ENCODE measurements around the gene NAV3.

Gene NAV3

GRCh38 chr12:77932216-77932615, 101.5 kb downstream of the NAV3 start:
- DNase-seq = no peak

- DNase-seq = no peak
Observed at GRCh38 chr12:77938301-77938700, 107.6 kb downstream of the NAV3 start.

DNA sequence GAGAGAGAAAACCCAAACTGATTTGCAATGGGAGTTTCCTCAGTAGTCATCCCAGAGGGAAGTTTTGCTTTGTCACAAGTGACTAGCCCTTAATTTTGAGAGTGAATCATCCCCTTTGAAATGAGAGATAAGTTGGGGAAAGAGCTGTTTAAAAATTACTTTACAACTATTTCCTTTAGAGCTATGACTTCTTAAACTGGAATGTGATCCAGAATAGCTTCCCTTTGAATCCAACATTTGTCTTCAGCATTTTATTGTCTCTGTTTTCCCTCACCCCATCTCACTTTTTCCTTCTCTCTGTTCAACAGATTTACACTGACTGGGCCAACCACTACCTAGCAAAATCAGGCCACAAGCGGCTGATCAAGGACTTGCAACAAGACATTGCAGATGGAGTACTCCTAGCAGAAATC, 109.3 kb downstream of the NAV3 start:
- no peak for DNase-seq

DNA sequence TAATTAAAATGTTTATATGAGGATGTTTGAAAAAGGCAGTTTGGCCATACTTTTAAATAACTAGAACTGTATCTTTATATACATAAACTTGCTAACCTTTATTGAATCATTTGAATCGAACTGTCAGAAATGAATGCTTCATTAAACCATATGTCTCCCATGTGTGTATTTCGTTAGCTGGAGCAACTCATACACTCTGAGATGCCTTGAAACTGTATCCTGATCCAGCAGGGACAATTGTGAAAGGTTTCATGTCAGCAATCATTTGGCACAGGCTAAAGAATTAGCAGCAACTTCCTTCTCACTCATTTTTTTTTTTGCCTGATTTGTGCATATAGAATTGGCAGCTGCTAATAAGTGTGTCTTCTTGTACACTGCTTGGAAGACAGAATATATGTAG, 109.9 kb downstream of the NAV3 start:
- DNase-seq = peak; percentile 4

GRCh38 chr12:77941401-77941800, 110.7 kb downstream of the NAV3 start:
- no peak for DNase-seq

- no peak for DNase-seq
Observed at GRCh38 chr12:77943466-77943865, 112.8 kb downstream of the NAV3 start.

- no peak for DNase-seq
Observed at GRCh38 chr12:77946541-77947061, 115.9 kb downstream of the NAV3 start.

DNA sequence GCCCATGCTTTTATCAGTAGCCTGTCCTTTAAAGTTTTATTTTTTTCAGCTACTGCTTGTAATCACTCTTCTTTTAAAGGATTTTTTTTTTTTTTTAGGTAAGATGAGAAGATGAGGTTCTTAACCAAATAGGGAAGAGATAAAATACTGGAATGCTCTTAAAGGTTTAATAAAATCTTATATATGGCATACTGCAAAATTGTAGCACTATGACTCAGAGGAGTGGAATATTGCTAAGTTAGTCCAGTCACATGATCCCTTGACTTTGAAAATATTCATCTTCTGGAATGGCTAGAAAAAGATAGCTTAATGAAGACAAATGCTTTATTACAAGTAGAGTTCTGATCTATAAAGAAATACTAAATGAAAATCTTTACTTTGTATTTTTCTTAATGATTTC, 116.6 kb downstream of the NAV3 start:
- DNase-seq = no peak

- DNase-seq = no peak
Observed at GRCh38 chr12:77947746-77948145, 117.1 kb downstream of the NAV3 start.

DNA sequence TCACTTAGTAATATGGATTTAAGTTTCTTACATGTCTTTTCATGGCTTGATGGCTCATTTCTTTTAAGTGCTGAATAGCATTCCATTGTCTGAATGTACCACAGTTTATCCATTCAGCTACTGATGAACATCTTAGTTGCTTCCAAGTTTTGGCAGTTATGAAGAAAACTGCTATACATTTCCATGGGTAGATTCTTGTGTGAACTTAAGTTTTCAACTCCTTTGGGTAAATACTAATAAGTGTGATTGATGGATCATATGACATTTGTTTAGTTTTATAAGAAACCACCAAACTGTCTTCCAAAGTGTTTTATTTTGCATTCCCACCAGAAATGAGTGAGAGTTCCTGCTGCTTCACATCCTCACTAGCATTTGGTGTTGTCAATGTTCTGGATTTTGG, 119.2 kb downstream of the NAV3 start:
- DNase-seq = no peak

- DNase-seq = no peak
Observed at GRCh38 chr12:77953528-77954205, 123.0 kb downstream of the NAV3 start.

DNA sequence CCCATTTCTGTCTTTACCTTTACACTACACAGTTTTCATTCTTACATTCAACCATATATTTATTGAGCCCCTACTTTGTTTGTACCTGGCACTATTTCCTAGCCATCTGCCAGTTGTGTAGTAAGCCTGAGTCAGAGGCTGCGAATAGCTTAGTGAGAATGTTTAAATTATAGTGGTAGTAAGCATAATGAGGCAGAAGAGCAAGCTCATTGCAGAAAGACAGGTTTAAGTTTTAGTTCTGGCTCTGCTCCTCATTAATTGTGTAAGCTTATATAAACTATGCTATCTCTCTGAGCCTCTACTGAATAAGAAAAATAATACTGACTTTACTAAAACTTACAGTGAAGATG, 123.5 kb downstream of the NAV3 start:
- no peak for DNase-seq

GRCh38 chr12:77957062-77957461, 126.4 kb downstream of the NAV3 start:
- DNase-seq = no peak

GRCh38 chr12:77963576-77964178, 133.0 kb downstream of the NAV3 start:
- no peak for DNase-seq

GRCh38 chr12:77965790-77966189, 135.1 kb downstream of the NAV3 start:
- DNase-seq = no peak

- no peak for DNase-seq
Observed at GRCh38 chr12:77968021-77968420, 137.3 kb downstream of the NAV3 start.

DNA sequence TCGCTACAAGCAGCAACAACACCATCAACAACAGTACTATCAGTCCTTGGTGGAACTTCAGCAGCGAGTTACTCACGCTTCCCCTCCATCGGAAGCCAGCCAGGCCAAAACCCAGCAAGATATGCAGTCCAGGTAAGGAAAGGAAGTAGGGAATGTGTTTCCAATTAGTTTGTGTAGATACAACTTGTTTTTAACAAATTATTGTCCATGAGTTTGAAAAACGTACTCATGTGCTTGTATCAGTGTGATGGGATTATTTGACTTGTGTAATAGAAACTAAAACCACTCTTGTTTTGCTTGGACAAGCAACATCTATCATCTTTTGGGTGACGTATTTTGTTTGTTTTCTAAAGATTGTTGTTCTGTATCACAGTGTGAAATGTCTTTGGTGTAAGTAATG, 137.9 kb downstream of the NAV3 start:
- no peak for DNase-seq

DNA sequence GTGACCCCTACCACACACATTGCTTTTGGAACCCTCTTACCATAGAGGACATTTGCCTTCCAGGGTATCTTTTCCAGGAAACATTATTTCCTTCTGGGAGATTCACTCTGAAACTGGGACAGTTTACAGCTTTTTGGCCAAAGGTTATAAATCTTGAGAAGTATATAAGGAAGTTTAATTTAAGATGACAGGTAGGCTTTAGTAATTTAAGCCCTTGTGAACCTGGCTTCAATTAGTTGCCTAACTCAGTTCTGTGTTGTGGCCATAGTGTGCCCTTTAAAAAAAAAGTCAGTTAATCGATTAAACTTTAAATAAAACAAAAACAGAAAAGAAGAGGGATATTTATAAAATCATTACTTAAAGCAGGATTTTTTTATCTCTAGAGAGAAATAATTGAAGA, 142.9 kb downstream of the NAV3 start:
- DNase-seq = no peak

DNA sequence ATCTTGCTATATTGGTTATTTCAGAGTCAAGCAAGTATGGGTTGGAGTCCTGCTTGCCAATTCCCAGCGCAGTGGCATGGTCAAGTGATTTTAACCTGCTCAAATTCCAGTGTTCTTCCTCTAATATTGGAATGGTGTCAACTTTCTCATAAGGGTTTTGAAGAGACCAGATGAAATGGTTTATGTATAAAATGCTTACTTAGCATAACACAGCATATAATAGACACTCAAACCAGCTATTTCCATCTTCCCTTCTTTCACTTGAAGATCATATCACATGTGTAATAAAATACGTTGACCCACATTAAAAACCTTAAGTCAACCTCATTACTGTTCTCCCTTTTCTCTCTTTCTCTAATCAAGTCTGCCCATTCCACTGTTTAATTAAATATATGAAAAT, 144.0 kb downstream of the NAV3 start:
- no peak for DNase-seq

DNA sequence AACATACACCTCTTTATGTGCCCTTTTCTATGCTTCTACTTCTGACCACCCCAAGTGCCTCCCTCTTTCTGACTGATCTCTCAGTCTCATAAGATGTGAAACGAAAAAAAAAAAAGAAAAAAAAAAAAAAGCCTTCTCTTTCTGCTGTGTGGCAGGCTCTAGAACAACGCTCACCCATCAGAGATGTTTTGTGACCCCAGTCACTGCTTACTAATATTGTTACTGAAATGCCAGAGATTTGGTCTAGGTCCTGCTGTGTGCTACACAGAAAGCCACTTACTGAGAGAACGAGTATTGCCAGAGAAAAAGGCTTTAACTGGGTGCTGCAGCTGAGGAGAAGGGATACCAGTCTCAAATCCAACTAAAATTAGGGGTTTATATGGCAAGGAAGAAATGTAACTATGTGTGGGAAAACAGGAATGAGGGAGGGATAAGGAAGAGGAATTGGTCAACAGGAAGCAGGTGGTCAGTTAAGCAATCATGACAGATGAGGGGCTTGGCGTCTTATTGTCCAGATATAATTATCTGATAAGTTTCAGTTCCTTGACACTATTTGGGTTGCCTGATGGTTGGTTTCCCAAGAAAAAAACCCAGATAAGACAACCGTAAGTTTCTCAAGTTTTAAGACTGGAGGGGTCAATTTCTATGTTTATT, 149.0 kb downstream of the NAV3 start:
- DNase-seq = no peak

- no peak for DNase-seq
Observed at GRCh38 chr12:77980782-77981181, 150.1 kb downstream of the NAV3 start.

DNA sequence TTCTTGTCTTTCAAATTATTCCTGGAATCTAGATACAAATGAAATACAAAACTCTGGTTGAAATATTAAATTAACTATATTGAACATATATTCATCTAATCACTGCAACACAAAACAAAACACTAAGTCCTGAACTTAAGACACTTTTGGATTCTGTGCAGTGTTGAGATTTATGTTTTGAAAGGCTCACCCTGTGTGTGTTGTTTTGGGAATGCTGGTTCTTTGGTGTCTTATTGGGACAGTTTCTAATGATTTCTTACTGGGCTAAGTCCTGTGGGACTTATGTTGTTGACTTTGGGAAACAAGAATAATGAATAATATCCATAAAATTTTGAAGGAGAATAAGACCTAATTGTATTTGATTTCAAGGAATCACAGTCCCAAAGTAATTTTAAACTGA, 153.2 kb downstream of the NAV3 start:
- DNase-seq = no peak

DNA sequence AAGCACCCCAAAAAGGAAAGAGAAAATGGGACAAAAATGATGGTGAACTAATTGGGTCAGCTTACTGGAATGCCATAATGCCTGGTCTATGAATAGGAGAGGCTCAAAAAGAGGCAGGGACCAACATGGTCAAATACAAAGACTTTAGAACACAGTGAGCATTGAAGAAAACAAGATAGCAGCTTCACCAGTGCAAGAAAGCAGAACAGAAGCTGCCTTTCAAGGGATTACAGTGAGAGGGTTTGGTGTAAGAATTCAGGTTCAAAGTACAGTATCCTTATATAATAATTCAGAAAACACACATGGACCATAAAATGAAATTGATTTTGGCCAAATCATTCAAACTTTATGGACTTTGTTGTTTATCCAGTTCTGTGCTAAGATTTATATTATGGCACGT, 162.1 kb downstream of the NAV3 start:
- no peak for DNase-seq

DNA sequence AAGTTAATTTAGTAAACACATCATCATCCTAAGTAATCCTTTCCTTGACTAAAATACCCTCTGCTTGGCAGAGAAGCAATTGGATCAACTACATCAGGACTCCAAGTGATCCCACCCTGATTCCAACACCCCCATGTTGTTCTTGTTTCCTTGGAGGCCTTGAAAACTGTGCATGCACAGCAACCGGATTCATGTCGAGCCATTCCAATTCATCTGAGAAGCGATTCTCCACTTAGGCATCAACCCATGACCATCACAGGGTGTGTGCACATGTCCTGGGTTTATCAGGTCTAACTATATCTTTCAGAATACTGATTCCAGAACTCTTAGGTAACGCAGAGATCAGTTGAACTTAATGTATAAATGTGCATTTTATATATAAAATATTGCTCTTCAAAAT, 163.0 kb downstream of the NAV3 start:
- DNase-seq = no peak
